ENCODE measurements around the gene BTBD17. TPM values are rescaled to one million over a fixed set of nuclear protein-coding genes. Genes with fewer than 3 reads are reported as not detected.

The BTBD17 gene
- polyA plus RNA-seq, 5 donors: 0.67 to 1.9 (median 0.84) TPM

- no peak for DNase-seq
These were observed 23.7 kb downstream of the BTBD17 start for GRCh38 chr17:74337834-74338500.

DNA sequence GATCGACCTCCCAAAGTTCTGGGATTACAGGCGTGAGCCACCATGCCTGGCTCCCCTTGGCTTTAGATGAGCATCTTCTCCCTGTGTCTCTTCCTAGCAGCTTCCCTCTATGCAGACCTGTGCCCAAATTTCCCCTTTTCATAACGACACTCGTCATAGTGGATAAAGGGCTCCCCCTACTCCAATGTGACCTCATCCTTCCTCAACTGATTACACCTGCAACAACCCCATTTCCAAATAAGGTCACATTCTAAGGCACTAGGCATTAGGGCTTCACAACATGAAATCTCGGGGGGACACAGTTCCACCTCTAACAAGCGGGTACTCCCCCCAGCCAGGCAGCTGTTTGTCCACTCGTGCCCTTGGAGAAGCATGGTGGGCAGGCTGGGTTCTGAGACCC lies 25.4 kb downstream of the BTBD17 start:
- no peak for DNase-seq

DNA sequence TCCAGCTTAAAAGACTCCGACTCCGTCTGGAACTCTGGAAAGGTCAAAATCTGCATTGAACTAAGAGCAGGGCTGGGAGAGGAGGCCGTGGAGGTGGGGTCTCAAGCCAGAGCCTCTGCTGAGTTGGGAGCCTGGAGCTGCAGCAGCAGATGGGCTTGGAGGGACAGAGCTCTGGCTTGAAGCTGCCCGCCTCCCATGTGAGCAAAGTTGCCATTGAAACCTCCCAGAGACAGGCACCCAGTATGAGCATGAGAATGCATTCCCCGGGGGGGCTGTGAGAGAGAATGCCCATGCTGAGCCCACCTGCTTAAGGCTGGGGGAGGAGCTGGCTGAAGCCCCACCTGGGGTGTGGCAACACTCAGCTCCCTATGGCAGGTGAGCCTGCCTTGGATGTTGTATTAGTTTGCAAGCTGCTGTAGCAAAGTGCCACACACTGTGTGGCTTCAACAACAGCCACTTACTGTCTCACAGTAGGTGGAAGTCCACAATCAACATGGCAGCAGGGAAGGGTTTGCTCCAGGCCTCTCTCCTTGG lies 26.1 kb downstream of the BTBD17 start:
- no peak for DNase-seq

GRCh38 chr17:74334393-74335039 lies 27.2 kb downstream of the BTBD17 start:
- no peak for DNase-seq

- DNase-seq: no peak
These were observed 28.8 kb downstream of the BTBD17 start for GRCh38 chr17:74332763-74333283.

- DNase-seq: no peak
These were observed 29.5 kb downstream of the BTBD17 start for GRCh38 chr17:74332017-74332650.

- DNase-seq: no peak
These were observed 31.2 kb downstream of the BTBD17 start for GRCh38 chr17:74330446-74330845.

GRCh38 chr17:74329378-74329777 lies 32.3 kb downstream of the BTBD17 start:
- no peak for DNase-seq

- DNase-seq: no peak
These were observed 33.2 kb downstream of the BTBD17 start for GRCh38 chr17:74328487-74328886.

DNA sequence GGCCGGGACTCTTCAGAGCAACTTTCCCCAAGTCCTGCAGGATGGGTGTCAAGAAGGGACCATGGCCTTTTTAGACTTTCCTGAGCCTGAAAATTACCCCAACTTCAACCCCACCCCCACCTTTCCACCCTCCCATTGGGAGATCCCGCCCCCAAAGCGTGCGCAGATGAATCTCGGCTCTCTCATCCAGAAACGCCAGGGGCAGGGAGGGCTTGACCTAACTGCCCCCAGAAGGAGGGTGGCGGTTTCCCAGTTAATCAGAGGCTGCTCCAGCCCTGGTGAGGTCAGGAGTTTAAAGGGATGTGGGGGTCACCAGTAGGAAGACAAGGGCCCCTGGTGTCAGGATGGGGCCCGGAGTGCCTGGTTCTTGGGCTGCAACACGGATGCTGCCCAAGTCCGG lies 35.2 kb downstream of the BTBD17 start:
- DNase-seq: no peak

DNA sequence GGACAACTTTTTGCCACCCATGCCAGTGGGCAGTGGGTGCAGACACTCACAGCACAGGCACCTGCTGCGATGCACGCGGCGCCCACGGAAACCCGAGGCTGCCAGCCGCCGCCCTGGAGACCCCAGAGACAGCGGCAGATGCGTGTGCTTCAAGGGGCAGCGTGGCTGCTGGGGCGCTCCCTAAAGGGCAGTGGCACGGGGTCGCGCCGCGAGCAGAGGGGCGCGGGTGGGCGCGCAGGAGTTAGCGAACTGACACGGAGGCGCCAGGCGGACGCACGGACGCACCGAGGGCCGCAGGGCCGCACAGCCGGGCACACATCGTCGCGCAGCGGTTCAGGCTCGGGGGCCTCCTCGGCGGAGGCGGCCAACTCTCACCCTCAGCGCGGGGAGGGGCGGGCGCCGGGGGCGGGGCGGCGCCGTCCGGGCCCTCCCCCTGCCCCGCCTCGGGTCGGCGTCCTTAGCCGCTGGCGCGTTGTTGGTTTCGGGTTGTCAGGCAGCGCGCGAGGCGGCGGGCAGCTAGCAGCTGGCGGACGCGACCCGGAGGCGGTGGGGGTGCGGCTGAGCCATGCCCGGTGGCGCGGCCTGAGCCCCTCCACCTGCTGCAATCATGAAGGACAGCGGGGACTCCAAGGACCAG lies 35.8 kb downstream of the BTBD17 start, which contains the start of gene KIF19:
KIF19 (plus strand) TSS at position 484 of the 637 bp plus-strand sequence; CDS start at position 608, 124 bp downstream.
- peak; percentile 40 to 42 for DNase-seq

DNA sequence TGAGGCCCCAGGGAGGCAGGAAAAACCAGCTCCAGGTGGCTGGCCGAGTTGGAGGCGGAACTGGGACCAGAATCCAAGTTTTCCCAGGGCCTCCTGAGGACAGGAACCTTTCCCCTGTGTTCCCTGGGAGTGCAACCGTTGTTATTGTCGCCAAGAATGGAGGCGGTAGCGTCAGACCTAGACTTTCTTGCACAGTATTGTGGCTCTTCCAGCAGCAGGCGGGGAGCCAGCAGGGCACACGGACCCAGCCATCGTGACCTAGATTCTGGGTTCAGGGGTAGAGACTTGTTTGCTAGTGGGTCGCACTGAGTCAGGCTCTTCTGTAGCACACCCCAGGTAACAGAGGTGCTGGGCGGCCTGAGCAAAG lies 36.3 kb downstream of the BTBD17 start:
- DNase-seq: no peak

DNA sequence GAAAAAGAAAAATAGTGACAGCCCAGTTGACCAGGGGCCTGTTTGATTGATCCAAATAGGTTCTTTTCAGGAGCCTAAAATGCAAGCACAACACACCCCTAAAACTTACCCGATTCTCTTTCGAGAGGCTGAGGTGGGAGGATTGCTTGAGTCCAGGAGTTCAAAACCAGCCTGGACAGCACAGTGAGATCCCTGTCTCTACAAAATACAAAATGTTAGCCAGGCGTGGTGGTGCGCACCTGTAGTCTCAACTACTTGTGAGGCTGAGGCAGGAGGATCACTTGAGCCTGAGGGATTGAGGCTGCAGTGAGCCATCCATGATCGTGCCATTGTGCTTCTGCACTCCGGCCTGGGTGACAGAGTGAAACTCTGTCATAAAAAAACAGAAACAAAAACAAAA lies 37.1 kb downstream of the BTBD17 start:
- no peak for DNase-seq

DNA sequence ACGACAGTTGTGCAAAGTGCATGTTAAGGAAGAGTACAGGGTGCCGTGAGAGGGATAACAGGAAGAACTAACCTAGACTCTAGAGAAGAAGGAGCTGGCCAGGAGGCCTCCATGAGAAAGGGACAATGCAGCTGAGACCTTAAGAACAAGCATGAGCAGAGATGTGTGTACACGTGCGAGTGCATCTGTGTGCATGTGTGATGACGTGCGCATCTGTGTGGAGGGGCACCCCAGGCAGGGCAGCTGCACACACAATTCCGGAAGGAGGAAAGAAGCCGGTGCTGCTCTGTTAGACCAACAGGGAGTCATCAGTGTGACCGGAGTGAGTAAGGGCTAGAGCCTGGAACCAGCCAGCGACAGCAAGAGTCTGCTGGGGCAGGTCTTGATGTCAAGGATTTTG lies 43.3 kb downstream of the BTBD17 start:
- DNase-seq: no peak

GRCh38 chr17:74317071-74317470 lies 44.6 kb downstream of the BTBD17 start:
- DNase-seq: no peak

- no peak for DNase-seq
These were observed 45.4 kb downstream of the BTBD17 start for GRCh38 chr17:74316220-74316619.

GRCh38 chr17:74314877-74315276 lies 46.8 kb downstream of the BTBD17 start:
- DNase-seq: no peak

DNA sequence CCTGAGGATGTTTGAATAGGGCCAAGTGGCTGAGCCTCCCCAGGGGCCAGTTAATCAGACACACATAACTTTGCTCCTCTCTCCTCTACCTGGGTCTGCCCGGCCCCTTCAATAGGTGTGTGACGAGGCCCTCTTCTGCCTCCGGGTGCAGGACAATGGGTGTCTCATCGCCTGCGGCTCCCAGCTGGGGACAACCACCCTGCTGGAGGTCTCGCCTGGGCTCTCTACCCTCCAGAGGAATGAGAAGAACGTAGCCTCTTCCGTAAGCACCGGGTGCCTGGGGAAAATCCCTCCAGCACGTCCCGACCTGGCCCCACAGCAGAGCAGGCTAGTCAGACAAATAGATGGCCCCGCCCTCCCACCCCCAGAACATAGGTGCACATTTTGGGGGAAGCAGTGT lies 51.8 kb downstream of the BTBD17 start:
- no peak for DNase-seq

GRCh38 chr17:74307984-74308773 lies 53.5 kb downstream of the BTBD17 start:
- no peak for DNase-seq

All from right lung (tissue), 5 donors.